ENCODE results near the gene SCN10A.

The SCN10A gene

GRCh38 chr3:38816026-38816425, at the start of gene SCN10A:
TSS of gene SCN10A (minus strand) at chr3:38816217. CDS start at chr3:38794010, 22,207 bp downstream.
- no peak for TF ChIP-seq CTCF (IDR thresholded peaks at IDR 0.05)
- Histone ChIP-seq H3K4me1 (no peaks in the 10 kb centered on the region), H3K4me2 (ENCODE audit: low read length) (no peak within 1 kb of the TSS), H3K36me3 (ENCODE audit: control insufficient read depth, insufficient read depth, low read length) (no peaks in the 10 kb centered on the region), H3K27me3 (ENCODE audit: control insufficient read depth, insufficient read depth, low read length) (peaks cover 5% of the 10 kb centered on the region), H3K9me3 (ENCODE audit: control insufficient read depth, low read length) (no peaks in the 10 kb centered on the region), H2AFZ (no peak within 1 kb of the TSS), H3K9ac (no peak within 1 kb of the TSS), H3K4me3 (ENCODE audit: low read depth, low read length) (no peak within 1 kb of the TSS), H3K79me2 (no peaks in the 10 kb centered on the region), H3K27ac (no peak within 1 kb of the TSS)

- no peak overlapping the region for H2AFZ ChIP-seq
- H3K9me3 ChIP-seq (ENCODE audit: control insufficient read depth, low read length): no peaks in the 10 kb centered on the region
- H3K4me1 ChIP-seq: no peaks in the 10 kb centered on the region
- H3K27me3 ChIP-seq (ENCODE audit: control insufficient read depth, insufficient read depth, low read length): no peaks in the 10 kb centered on the region
- no peak overlapping the region for H3K9ac ChIP-seq
- no peak overlapping the region for H3K4me2 ChIP-seq (ENCODE audit: low read length)
- H3K36me3 ChIP-seq (ENCODE audit: control insufficient read depth, insufficient read depth, low read length): no peaks in the 10 kb centered on the region
- no peak overlapping the region for H3K27ac ChIP-seq
- no peak for TF ChIP-seq CTCF (IDR thresholded peaks at IDR 0.05)
- no peaks in the 10 kb centered on the region for H3K79me2 ChIP-seq
- no peak overlapping the region for H3K4me3 ChIP-seq (ENCODE audit: low read depth, low read length)
Measured at GRCh38 chr3:38853011-38853410, 37.0 kb upstream of the SCN10A start.

GRCh38 chr3:38843898-38844297, 27.9 kb upstream of the SCN10A start:
- TF ChIP-seq CTCF (IDR thresholded peaks at IDR 0.05): no peak
- H3K36me3 ChIP-seq (ENCODE audit: control insufficient read depth, insufficient read depth, low read length): no peaks in the 10 kb centered on the region
- no peaks in the 10 kb centered on the region for H3K4me1 ChIP-seq
- H3K4me3 ChIP-seq (ENCODE audit: low read depth, low read length): no peak overlapping the region
- no peaks in the 10 kb centered on the region for H3K27me3 ChIP-seq (ENCODE audit: control insufficient read depth, insufficient read depth, low read length)
- no peak overlapping the region for H3K4me2 ChIP-seq (ENCODE audit: low read length)
- H3K27ac ChIP-seq: no peak overlapping the region
- H3K9ac ChIP-seq: no peak overlapping the region
- no peaks in the 10 kb centered on the region for H3K79me2 ChIP-seq
- no peaks in the 10 kb centered on the region for H3K9me3 ChIP-seq (ENCODE audit: control insufficient read depth, low read length)
- H2AFZ ChIP-seq: no peak overlapping the region

GRCh38 chr3:38842266-38842965, 26.4 kb upstream of the SCN10A start:
- Histone ChIP-seq H3K4me2 (ENCODE audit: low read length) (no peak overlapping the region), H3K9me3 (ENCODE audit: control insufficient read depth, low read length) (no peaks in the 10 kb centered on the region), H3K27ac (no peak overlapping the region), H3K27me3 (ENCODE audit: control insufficient read depth, insufficient read depth, low read length) (no peaks in the 10 kb centered on the region), H3K79me2 (no peaks in the 10 kb centered on the region), H3K4me1 (no peaks in the 10 kb centered on the region), H3K9ac (no peak overlapping the region), H3K4me3 (ENCODE audit: low read depth, low read length) (no peak overlapping the region), H3K36me3 (ENCODE audit: control insufficient read depth, insufficient read depth, low read length) (no peaks in the 10 kb centered on the region), H2AFZ (no peak overlapping the region)
- TF ChIP-seq CTCF (IDR thresholded peaks at IDR 0.05): no peak

- TF ChIP-seq CTCF (IDR thresholded peaks at IDR 0.05): no peak
- no peaks in the 10 kb centered on the region for H3K9me3 ChIP-seq (ENCODE audit: control insufficient read depth, low read length)
- no peak overlapping the region for H3K4me2 ChIP-seq (ENCODE audit: low read length)
Measured at GRCh38 chr3:38840987-38841386, 25.0 kb upstream of the SCN10A start.

More at GRCh38 chr3:38840987-38841386, 25.0 kb upstream of the SCN10A start:
- no peak overlapping the region for H3K27ac ChIP-seq
- H3K9ac ChIP-seq: no peak overlapping the region
- H2AFZ ChIP-seq: no peak overlapping the region
- H3K27me3 ChIP-seq (ENCODE audit: control insufficient read depth, insufficient read depth, low read length): no peaks in the 10 kb centered on the region
- H3K79me2 ChIP-seq: no peaks in the 10 kb centered on the region
- H3K4me1 ChIP-seq: no peaks in the 10 kb centered on the region
- H3K4me3 ChIP-seq (ENCODE audit: low read depth, low read length): no peak overlapping the region
- H3K36me3 ChIP-seq (ENCODE audit: control insufficient read depth, insufficient read depth, low read length): no peaks in the 10 kb centered on the region
